HS-5 (cell line): Measurements from ENCODE around the gene CEP89.
A peak's percentile ranks its signal among the peaks of the same experiment; 100 is the strongest.
"Not testable (repeated sequence)": the region's sequence is repeated elsewhere in the genome, so short reads cannot be mapped to it uniquely, and the experiment has no call there.

Experiments used
- DNase-seq: peaks from one replicate; pipeline ENCODE4 v3.0.0-alpha.2; 2012; ENCODE audit warnings: low read depth

CEP89 gene

GRCh38 chr19:32971715-32972540 lies at the start of gene CEP89, which contains the start of gene FAAP24:
CEP89 (minus strand) TSS chr19:32971958; CDS start chr19:32971874, 84 bp downstream.
FAAP24 (plus strand) TSS chr19:32972242; CDS start chr19:32973197, 955 bp downstream.
- peak; percentile 99 for DNase-seq

- DNase-seq: not testable (repeated sequence)
Measured at GRCh38 chr19:33010891-33011290, 39.1 kb upstream of the CEP89 start.

GRCh38 chr19:33008738-33009137 lies 37.0 kb upstream of the CEP89 start:
- no peak for DNase-seq

GRCh38 chr19:33005440-33005839 lies 33.7 kb upstream of the CEP89 start:
- no peak for DNase-seq

GRCh38 chr19:33003424-33004024 lies 31.8 kb upstream of the CEP89 start:
- not testable (repeated sequence) for DNase-seq

GRCh38 chr19:33002126-33002865 lies 30.5 kb upstream of the CEP89 start:
- DNase-seq: not testable (repeated sequence)

- no peak for DNase-seq
Measured at GRCh38 chr19:33000910-33001309, 29.2 kb upstream of the CEP89 start.

- no peak for DNase-seq
Measured at GRCh38 chr19:33000510-33000909, 28.8 kb upstream of the CEP89 start.

- no peak for DNase-seq
Measured at GRCh38 chr19:32998722-32999121, 27.0 kb upstream of the CEP89 start.

GRCh38 chr19:32997716-32998355 lies 26.1 kb upstream of the CEP89 start:
- no peak for DNase-seq

GRCh38 chr19:32997061-32997464 lies 25.3 kb upstream of the CEP89 start:
- DNase-seq: not testable (repeated sequence)

GRCh38 chr19:32995966-32996365 lies 24.2 kb upstream of the CEP89 start:
- not testable (repeated sequence) for DNase-seq

GRCh38 chr19:32988724-32989123 lies 17.0 kb upstream of the CEP89 start:
- no peak for DNase-seq

GRCh38 chr19:32988254-32988653 lies 16.5 kb upstream of the CEP89 start:
- DNase-seq: not testable (repeated sequence)

GRCh38 chr19:32982488-32982887 lies 10.7 kb upstream of the CEP89 start:
- not testable (repeated sequence) for DNase-seq

- not testable (repeated sequence) for DNase-seq
Measured at GRCh38 chr19:32979807-32980206, 8.0 kb upstream of the CEP89 start.

- not testable (repeated sequence) for DNase-seq
Measured at GRCh38 chr19:32977813-32978212, 6.1 kb upstream of the CEP89 start.

- no peak for DNase-seq
Measured at GRCh38 chr19:32977280-32977679, 5.5 kb upstream of the CEP89 start.

- peak; percentile 28 for DNase-seq
Measured at GRCh38 chr19:32976223-32976805, 4.6 kb upstream of the CEP89 start.

GRCh38 chr19:32971012-32971595 lies 654 bp downstream of the CEP89 start:
- no peak for DNase-seq

- no peak for DNase-seq
Measured at GRCh38 chr19:32969549-32969948, 2.2 kb downstream of the CEP89 start.
